ENCODE data around the gene TPRN.

GRCh38 chr9:137149363-137149762 lies 51.2 kb downstream of the TPRN start:
- TF ChIP-seq CTCF (IDR thresholded peaks at IDR 0.05 in 4 of 5, conservative IDR thresholded peaks at IDR 0.05 in 1 of 5) = no peak
- TF ChIP-seq POLR2A (IDR thresholded peaks at IDR 0.05) = no peak
